Mucosa of rectum (tissue), 2 donors: ENCODE measurements around the gene PARN.
A peak's percentile ranks its signal among the peaks of the same experiment; 100 is the strongest.

Source experiments
- H3K27ac ChIP-seq, 2 donors: one replicate each; pipeline ENCODE4 v1.7.0; 2013; ENCODE audit warnings: inconsistent platforms in 2 of 2, low read depth in 2 of 2, low read length in 2 of 2
- H3K27me3 ChIP-seq, 2 donors: one replicate each; pipeline ENCODE4 v1.7.0; 2013; ENCODE audit warnings: low read length in 2 of 2; ENCODE audit not compliant: control insufficient read depth in 2 of 2, insufficient read depth in 2 of 2
- H3K36me3 ChIP-seq, 2 donors: one replicate each; pipeline ENCODE4 v1.7.0; 2013; ENCODE audit warnings: low read length in 2 of 2; ENCODE audit not compliant: control insufficient read depth in 2 of 2, insufficient read depth in 2 of 2
- H3K4me1 ChIP-seq, 2 donors: one replicate each; pipeline ENCODE4 v1.7.0; 2013; ENCODE audit warnings: low read length in 2 of 2, mild to moderate bottlenecking in 1 of 2; ENCODE audit not compliant: control insufficient read depth in 2 of 2, insufficient read depth in 2 of 2
- H3K4me3 ChIP-seq, 2 donors: one replicate each; pipeline ENCODE4 v1.7.0; 2013; ENCODE audit warnings: low read length in 2 of 2
- H3K9ac ChIP-seq, 2 donors: one replicate each; pipeline ENCODE4 v1.7.0; 2013; ENCODE audit warnings: low read length in 2 of 2, low read depth in 1 of 2, mild to moderate bottlenecking in 1 of 2
- H3K9me3 ChIP-seq, 2 donors: one replicate each; pipeline ENCODE4 v1.7.0; 2013; ENCODE audit warnings: low read length in 2 of 2; ENCODE audit not compliant: control insufficient read depth in 2 of 2
- donor health status: healthy.
- donor health status: Normal muscosa, but diverticular disease.

Gene PARN

GRCh38 chr16:14538604-14539003, 91.5 kb downstream of the PARN start:
- Histone ChIP-seq H3K27ac (no peak overlapping the region), H3K9ac (no peak overlapping the region), H3K9me3 (peaks cover 0 to 3% of the 10 kb centered on the region in 2 donors), H3K36me3 (peaks cover 0 to 11% of the 10 kb centered on the region in 2 donors), H3K4me1 (no peaks in the 10 kb centered on the region), H3K4me3 (no peak overlapping the region), H3K27me3 (no peaks in the 10 kb centered on the region)

- H3K4me3 ChIP-seq: no peak overlapping the region
- H3K36me3 ChIP-seq: peaks cover 0 to 13% of the 10 kb centered on the region in 2 donors
- no peak overlapping the region for H3K27ac ChIP-seq
- H3K4me1 ChIP-seq: peaks cover 2 to 3% of the 10 kb centered on the region in 2 donors
- H3K9ac ChIP-seq: no peak overlapping the region
- H3K9me3 ChIP-seq: no peaks in the 10 kb centered on the region
- no peaks in the 10 kb centered on the region for H3K27me3 ChIP-seq
Observed at GRCh38 chr16:14531613-14532012, 98.4 kb downstream of the PARN start.

- Histone ChIP-seq H3K27ac (no peak overlapping the region), H3K36me3 (peaks cover 0 to 13% of the 10 kb centered on the region in 2 donors), H3K9ac (no peak overlapping the region), H3K9me3 (no peaks in the 10 kb centered on the region), H3K27me3 (no peaks in the 10 kb centered on the region), H3K4me1 (peaks cover 2 to 3% of the 10 kb centered on the region in 2 donors), H3K4me3 (no peak overlapping the region)
Observed at GRCh38 chr16:14531101-14531500, 99.0 kb downstream of the PARN start.

- Histone ChIP-seq H3K4me3 (no peak overlapping the region), H3K9me3 (no peaks in the 10 kb centered on the region), H3K9ac (no peak overlapping the region), H3K27ac (no peak overlapping the region), H3K36me3 (peaks cover 0 to 13% of the 10 kb centered on the region in 2 donors), H3K4me1 (peaks cover 2 to 3% of the 10 kb centered on the region in 2 donors), H3K27me3 (no peaks in the 10 kb centered on the region)
Observed at GRCh38 chr16:14530046-14530445, 100.0 kb downstream of the PARN start.

GRCh38 chr16:14529010-14529669, 100.9 kb downstream of the PARN start:
- Histone ChIP-seq H3K36me3 (peaks cover 0 to 13% of the 10 kb centered on the region in 2 donors), H3K4me3 (peak overlapping the region; percentile 38 to 58), H3K9ac (no peak overlapping the region), H3K9me3 (no peaks in the 10 kb centered on the region), H3K4me1 (peaks cover 2 to 3% of the 10 kb centered on the region in 2 donors), H3K27ac (no peak overlapping the region), H3K27me3 (no peaks in the 10 kb centered on the region)

- no peak overlapping the region for H3K4me3 ChIP-seq
- H3K27me3 ChIP-seq: no peaks in the 10 kb centered on the region
- no peak overlapping the region for H3K27ac ChIP-seq
- H3K9me3 ChIP-seq: no peaks in the 10 kb centered on the region
- H3K9ac ChIP-seq: no peak overlapping the region
- peaks cover 0 to 9% of the 10 kb centered on the region in 2 donors for H3K36me3 ChIP-seq
- peaks cover 2 to 3% of the 10 kb centered on the region in 2 donors for H3K4me1 ChIP-seq
Observed at GRCh38 chr16:14528306-14528705, 101.8 kb downstream of the PARN start.

DNA sequence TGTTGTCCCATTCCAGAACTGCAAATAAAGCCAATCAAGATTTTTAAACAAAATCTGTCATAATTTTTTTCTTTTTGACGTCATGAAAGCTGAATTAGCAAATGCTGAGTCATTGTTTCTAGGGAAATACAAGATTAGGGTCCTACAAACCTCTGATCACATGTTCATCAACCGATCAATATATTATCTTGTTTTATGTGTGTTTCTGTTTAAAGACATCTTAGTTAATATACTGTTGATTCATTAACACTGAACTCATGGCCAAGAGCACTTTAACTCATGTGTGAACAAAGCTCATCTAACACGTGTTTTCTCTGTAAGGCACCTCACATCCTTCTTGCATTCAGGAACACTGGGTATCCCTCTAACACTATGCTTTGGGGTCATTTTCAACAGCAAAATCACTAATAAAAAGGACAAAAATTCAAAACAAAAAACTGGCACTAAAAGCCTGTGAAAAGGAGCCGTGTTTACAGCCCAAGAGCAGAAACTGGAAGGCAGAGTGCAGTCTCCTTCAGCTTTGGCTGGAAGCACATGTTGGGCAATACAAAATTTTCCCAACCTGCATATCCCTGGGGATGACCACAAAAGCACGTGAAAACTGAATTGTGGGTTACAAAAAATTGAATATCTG, 102.5 kb downstream of the PARN start:
- no peak overlapping the region for H3K4me3 ChIP-seq

GRCh38 chr16:14525596-14525995, 104.5 kb downstream of the PARN start:
- H3K27me3 ChIP-seq: no peaks in the 10 kb centered on the region
- H3K9me3 ChIP-seq: no peaks in the 10 kb centered on the region
- H3K27ac ChIP-seq: no peak overlapping the region
- no peak overlapping the region for H3K9ac ChIP-seq
- H3K36me3 ChIP-seq: peaks cover 0 to 6% of the 10 kb centered on the region in 2 donors
- no peak overlapping the region for H3K4me3 ChIP-seq
- H3K4me1 ChIP-seq: peaks cover 2 to 3% of the 10 kb centered on the region in 2 donors

More for the DNA sequence above, 102.5 kb downstream of the PARN start:
- Histone ChIP-seq H3K36me3 (peaks cover 0 to 9% of the 10 kb centered on the region in 2 donors), H3K27me3 (no peaks in the 10 kb centered on the region), H3K4me1 (peaks cover 2 to 3% of the 10 kb centered on the region in 2 donors), H3K9me3 (no peaks in the 10 kb centered on the region), H3K9ac (no peak overlapping the region), H3K27ac (no peak overlapping the region)

DNA sequence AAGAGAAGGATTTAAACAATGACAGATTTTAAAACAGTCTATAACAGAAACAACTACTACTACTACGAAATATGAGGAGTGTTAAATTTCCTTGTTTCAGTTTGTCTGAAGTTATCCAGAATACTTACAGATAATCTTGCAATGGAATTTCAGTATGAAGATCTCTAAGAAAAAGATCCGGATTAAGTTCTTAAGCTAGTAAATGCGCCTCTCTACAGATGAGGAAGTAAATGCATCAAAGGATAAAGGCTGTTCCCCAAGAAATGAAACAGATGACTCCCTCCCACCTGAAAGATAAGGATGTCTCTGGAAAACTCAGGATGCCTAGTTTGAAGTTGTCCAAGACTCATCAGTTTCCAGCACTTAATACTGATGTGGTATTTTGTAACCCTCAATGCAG, 105.1 kb downstream of the PARN start:
- H3K4me3 ChIP-seq: no peak overlapping the region
- peaks cover 0 to 5% of the 10 kb centered on the region in 2 donors for H3K36me3 ChIP-seq
- no peaks in the 10 kb centered on the region for H3K27me3 ChIP-seq
- no peaks in the 10 kb centered on the region for H3K9me3 ChIP-seq
- no peak overlapping the region for H3K27ac ChIP-seq
- H3K9ac ChIP-seq: no peak overlapping the region
- peaks cover 2 to 3% of the 10 kb centered on the region in 2 donors for H3K4me1 ChIP-seq

- H3K27me3 ChIP-seq: no peaks in the 10 kb centered on the region
- no peak overlapping the region for H3K9ac ChIP-seq
- no peaks in the 10 kb centered on the region for H3K4me1 ChIP-seq
- H3K36me3 ChIP-seq: no peaks in the 10 kb centered on the region
- no peak overlapping the region for H3K4me3 ChIP-seq
- no peak overlapping the region for H3K27ac ChIP-seq
- H3K9me3 ChIP-seq: no peaks in the 10 kb centered on the region
Observed at GRCh38 chr16:14523632-14524031, 106.4 kb downstream of the PARN start.
